NOMO-1 treated with dmso at 0.1 percent for 144 hours (cell line): ENCODE results near the gene ADARB2.

Experiments
- DNase-seq: peaks from one replicate; lab custom pipeline; 2025; ENCODE audit not compliant: unreplicated experiment; lab: John Stamatoyannopoulos, UW

The ADARB2 gene

GRCh38 chr10:1598393-1599153 is 138.8 kb downstream of the ADARB2 start:
- DNase-seq, result no peak

GRCh38 chr10:1597370-1598146 is 139.8 kb downstream of the ADARB2 start:
- no peak for DNase-seq

- no peak for DNase-seq
Observed at GRCh38 chr10:1596482-1597099, 140.7 kb downstream of the ADARB2 start.

- DNase-seq, result no peak
Observed at GRCh38 chr10:1595726-1596125, 141.6 kb downstream of the ADARB2 start.

- no peak for DNase-seq
Observed at GRCh38 chr10:1595242-1595600, 142.1 kb downstream of the ADARB2 start.

- DNase-seq, result no peak
Observed at GRCh38 chr10:1594372-1595241, 142.7 kb downstream of the ADARB2 start.

- no peak for DNase-seq
Observed at GRCh38 chr10:1591742-1592141, 145.6 kb downstream of the ADARB2 start.

- no peak for DNase-seq
Observed at GRCh38 chr10:1591045-1591444, 146.3 kb downstream of the ADARB2 start.

- DNase-seq, result no peak
Observed at GRCh38 chr10:1589257-1589656, 148.1 kb downstream of the ADARB2 start.

GRCh38 chr10:1582739-1583138 is 154.6 kb downstream of the ADARB2 start:
- DNase-seq, result no peak

- no peak for DNase-seq
Observed at GRCh38 chr10:1581189-1581588, 156.1 kb downstream of the ADARB2 start.

GRCh38 chr10:1579671-1580070 is 157.7 kb downstream of the ADARB2 start:
- DNase-seq, result no peak

- DNase-seq, result no peak
Observed at GRCh38 chr10:1579141-1579491, 158.2 kb downstream of the ADARB2 start.

- no peak for DNase-seq
Observed at GRCh38 chr10:1578392-1579140, 158.8 kb downstream of the ADARB2 start.

- DNase-seq, result no peak
Observed at GRCh38 chr10:1577945-1578344, 159.4 kb downstream of the ADARB2 start.

GRCh38 chr10:1577373-1577770 is 160.0 kb downstream of the ADARB2 start:
- no peak for DNase-seq

- DNase-seq, result no peak
Observed at GRCh38 chr10:1576467-1577372, 160.6 kb downstream of the ADARB2 start.

- DNase-seq, result no peak
Observed at GRCh38 chr10:1575481-1576244, 161.7 kb downstream of the ADARB2 start.

GRCh38 chr10:1574719-1575118 is 162.6 kb downstream of the ADARB2 start:
- DNase-seq, result no peak
